OCI-LY7 (cell line): ENCODE data around the gene ABHD12. TPM values are rescaled to one million over a fixed set of nuclear protein-coding genes. Genes with fewer than 3 reads are reported as not detected.

Experiments used
- BruUV-seq: library from RNA; stranded (reverse); fragments of 400-500 nt; replicated peaks from 2 replicates; lab custom pipeline; 2021; lab: Mats Ljungman, UMichigan
- CTCF ChIA-PET: fragments of 300-600 bp; sonication (Branson Sonifier 250); formaldehyde crosslinking; loops from one replicate; lab custom pipeline; 2022; ENCODE audit warnings: antibody characterized with exemption; ENCODE audit not compliant: unreplicated experiment; lab: Charles Lee
- POLR2A ChIA-PET: fragments of 300-600 bp; sonication (Branson Sonifier 250); formaldehyde crosslinking; loops from one replicate; lab custom pipeline; 2022; ENCODE audit warnings: antibody characterized with exemption; lab: Charles Lee
- DNase-seq: peaks from one replicate; pipeline ENCODE4 v3.0.0-alpha.2; 2015; ENCODE audit warnings: low spot score
- H2AFZ ChIP-seq: fragments of 200-600 bp; sonication (generic), shearing (Covaris generic); 2 replicates; pipeline ENCODE4 v1.6.1; 2014; ENCODE audit warnings: mild to moderate bottlenecking, antibody characterized with exemption, low read length, moderate library complexity
- H3K27ac ChIP-seq: fragments of 200-600 bp; sonication (generic); 2 replicates; pipeline ENCODE4 v1.5.1; 2014; ENCODE audit warnings: mixed run types, low read depth, mild to moderate bottlenecking, moderate library complexity, low read length, inconsistent platforms; ENCODE audit not compliant: poor library complexity, severe bottlenecking
- H3K36me3 ChIP-seq: fragments of 200-600 bp; sonication (generic); 2 replicates; pipeline ENCODE4 v1.6.1; 2014; ENCODE audit warnings: mild to moderate bottlenecking, antibody characterized with exemption, low read length, moderate library complexity, mixed read lengths; ENCODE audit not compliant: insufficient read depth
- H3K4me1 ChIP-seq: fragments of 200-600 bp; sonication (generic); 2 replicates; pipeline ENCODE4 v1.5.1; 2014; ENCODE audit warnings: mild to moderate bottlenecking, low read length; ENCODE audit not compliant: insufficient read depth, poor library complexity, severe bottlenecking
- H3K4me2 ChIP-seq: fragments of 200-600 bp; sonication (generic); 2 replicates; pipeline ENCODE4 v1.6.1; 2014; ENCODE audit warnings: mild to moderate bottlenecking, low read length
- H3K4me3 ChIP-seq: fragments of 200-600 bp; sonication (generic); 2 replicates; pipeline ENCODE4 v1.5.1; 2014; ENCODE audit warnings: mild to moderate bottlenecking, low read depth, low read length; ENCODE audit not compliant: poor library complexity, severe bottlenecking
- H3K79me2 ChIP-seq: fragments of 200-600 bp; sonication (generic); 2 replicates; pipeline ENCODE4 v1.6.1; 2016; ENCODE audit warnings: low read depth, mild to moderate bottlenecking, low read length, moderate library complexity, mixed read lengths; ENCODE audit not compliant: insufficient read depth
- H3K9me2 ChIP-seq: fragments of 200-600 bp; sonication (generic); 2 replicates; pipeline ENCODE4 v1.6.1; 2016; ENCODE audit warnings: mild to moderate bottlenecking, low read length, mixed read lengths; ENCODE audit not compliant: insufficient read depth
- H3K9me3 ChIP-seq: fragments of 200-600 bp; sonication (generic); 2 replicates; pipeline ENCODE4 v1.6.1; 2014; ENCODE audit warnings: mild to moderate bottlenecking, mixed run types, low read length, mixed read lengths
- H4K20me1 ChIP-seq: fragments of 200-600 bp; sonication (generic); 2 replicates; pipeline ENCODE4 v1.6.1; 2014; ENCODE audit warnings: mild to moderate bottlenecking, antibody characterized with exemption, low read length, moderate library complexity, mixed read lengths; ENCODE audit not compliant: insufficient read depth
- CTCF ChIP-seq: fragments of 200-600 bp; sonication (generic); conservative IDR thresholded peaks from 2 replicates; pipeline ENCODE4 v1.5.1; 2014; ENCODE audit warnings: mild to moderate bottlenecking, antibody characterized with exemption, low read length, moderate library complexity, mixed read lengths
- EZH2phosphoT487 ChIP-seq: fragments of 200-600 bp; sonication (generic); IDR thresholded peaks from 2 replicates; pipeline ENCODE4 v1.6.1; 2018; ENCODE audit warnings: low read depth, borderline replicate concordance, mild to moderate bottlenecking, mixed run types, antibody characterized with exemption, low read length, moderate library complexity, mixed read lengths
- intact Hi-C: fragments of 100-400 bp; cut with micrococcal nuclease; formaldehyde crosslinking; loops from one replicate; pipeline ENCODE4 v1.10.0; 2022; ENCODE audit not compliant: unreplicated experiment
- total RNA-seq, 2 experiments: library from RNA; depleted of rRNA in 1 of 2; stranded (reverse); fragments of >200 nt in 1 of 2; shearing (Covaris generic) in 1 of 2; gene quantifications; 2 replicates each; pipeline ENCODE4 v1.2.3, GENCODE V29; 2014 to 2022

ABHD12 gene
- total RNA-seq, 2 experiments from 2014 or later = 10.6 to 12.9 TPM

GRCh38 chr20:25378884-25379733 lies 11.5 kb downstream of the ABHD12 start:
- Histone ChIP-seq H4K20me1 (no peaks in the 10 kb centered on the region), H3K4me3 (no peak overlapping the region), H3K79me2 (no peaks in the 10 kb centered on the region), H3K9me3 (no peaks in the 10 kb centered on the region), H3K4me1 (no peaks in the 10 kb centered on the region), H3K36me3 (no peaks in the 10 kb centered on the region), H3K27ac (no peak overlapping the region), H3K4me2 (no peak overlapping the region), H3K9me2 (no peaks in the 10 kb centered on the region), H2AFZ (no peak overlapping the region)
- intact Hi-C loops = no loop called here
- DNase-seq = no peak
- ChIA-PET POLR2A (no interaction called here), CTCF (no interaction called here)
- no TSS peak for BruUV-seq
- TF ChIP-seq CTCF (no peak), EZH2phosphoT487 (no peak)

- no peak for DNase-seq
- no peaks in the 10 kb centered on the region for H3K36me3 ChIP-seq
- TF ChIP-seq CTCF (no peak), EZH2phosphoT487 (no peak)
- no peak overlapping the region for H3K4me3 ChIP-seq
- no peaks in the 10 kb centered on the region for H3K9me3 ChIP-seq
- ChIA-PET CTCF (no interaction called here), POLR2A (no interaction called here)
- intact Hi-C loops = no loop called here
- no peaks in the 10 kb centered on the region for H4K20me1 ChIP-seq
- no peaks in the 10 kb centered on the region for H3K4me1 ChIP-seq
- no TSS peak for BruUV-seq
- no peaks in the 10 kb centered on the region for H3K9me2 ChIP-seq
- no peak overlapping the region for H2AFZ ChIP-seq
- no peak overlapping the region for H3K4me2 ChIP-seq
- H3K27ac ChIP-seq = no peak overlapping the region
- H3K79me2 ChIP-seq = no peaks in the 10 kb centered on the region
Measured at GRCh38 chr20:25378189-25378883, 12.3 kb downstream of the ABHD12 start.

GRCh38 chr20:25376886-25377285 lies 13.7 kb downstream of the ABHD12 start:
- intact Hi-C loops = no loop called here
- Histone ChIP-seq H3K9me3 (no peaks in the 10 kb centered on the region), H3K4me1 (no peaks in the 10 kb centered on the region), H3K4me3 (no peak overlapping the region), H3K79me2 (no peaks in the 10 kb centered on the region), H4K20me1 (no peaks in the 10 kb centered on the region), H3K36me3 (no peaks in the 10 kb centered on the region), H2AFZ (no peak overlapping the region), H3K27ac (no peak overlapping the region), H3K4me2 (no peak overlapping the region), H3K9me2 (no peaks in the 10 kb centered on the region)
- TF ChIP-seq EZH2phosphoT487 (no peak), CTCF (no peak)
- ChIA-PET CTCF (no interaction called here), POLR2A (no interaction called here)
- BruUV-seq = no TSS peak
- no peak for DNase-seq
